Kidney tubule cell (primary cell): Measurements from ENCODE around the gene UBE2V1.
"Not testable (repeated sequence)": the region's sequence is repeated elsewhere in the genome, so short reads cannot be mapped to it uniquely, and the experiment has no call there.

Source experiments
- DNase-seq: peaks from one replicate; pipeline ENCODE4 v3.0.0-alpha.2; 2018; ENCODE audit warnings: low spot score

UBE2V1 gene

DNA sequence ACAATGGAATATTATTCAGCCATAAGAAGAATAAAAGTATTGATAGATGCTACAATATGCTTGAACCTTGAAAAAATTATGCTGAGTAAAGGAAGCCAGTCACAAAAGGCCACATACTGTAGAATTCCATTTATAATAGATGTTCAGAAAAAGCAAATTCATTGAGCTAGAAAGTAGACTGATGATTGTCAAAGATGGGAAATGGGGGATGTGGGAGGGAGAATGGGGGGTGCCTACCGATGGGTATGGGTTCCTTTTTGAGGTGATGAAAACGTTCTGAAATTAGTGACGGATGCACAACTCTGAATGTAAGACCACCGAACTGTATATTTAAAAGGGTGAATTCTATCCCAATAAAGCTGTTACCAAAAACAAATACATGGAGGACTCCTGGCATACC, 18.4 kb downstream of the UBE2V1 start:
- no peak for DNase-seq

DNA sequence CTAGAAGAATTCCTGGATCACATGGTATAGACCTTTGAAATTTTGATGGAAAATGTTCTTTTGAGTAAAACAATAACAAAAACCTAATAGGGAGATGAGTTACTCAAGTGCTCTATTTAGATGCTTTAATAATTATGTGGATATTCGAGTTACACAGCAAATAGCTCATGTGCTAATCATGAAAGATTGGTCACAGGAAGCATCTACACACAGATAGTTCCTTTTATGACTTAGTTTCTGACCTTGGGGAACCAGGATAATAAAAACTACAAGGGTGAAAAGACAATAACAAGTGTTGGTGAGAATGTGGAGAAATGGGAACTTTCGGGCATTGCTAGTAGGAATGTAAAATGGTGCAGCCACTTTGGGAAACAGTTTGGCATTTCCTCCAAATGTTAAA, 19.7 kb downstream of the UBE2V1 start:
- no peak for DNase-seq

DNA sequence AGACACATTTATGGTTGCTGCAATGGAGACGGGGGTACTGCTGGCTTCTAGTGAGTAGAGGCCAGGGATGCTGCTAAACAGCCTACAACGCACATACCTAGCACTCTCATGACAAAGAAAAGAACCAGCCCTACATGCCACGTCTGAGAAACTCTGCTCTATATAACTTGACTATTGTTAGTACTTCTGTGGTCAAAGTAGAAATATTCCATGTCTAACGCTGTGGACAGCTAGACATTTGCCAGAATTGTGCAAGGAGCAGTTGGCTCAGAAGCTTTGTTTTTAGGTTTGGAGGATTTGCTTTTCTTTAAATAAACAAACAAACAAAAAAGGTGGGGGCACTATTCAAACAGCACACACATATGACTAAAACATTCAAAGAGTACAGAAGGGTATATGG, 20.5 kb downstream of the UBE2V1 start:
- DNase-seq = no peak

DNA sequence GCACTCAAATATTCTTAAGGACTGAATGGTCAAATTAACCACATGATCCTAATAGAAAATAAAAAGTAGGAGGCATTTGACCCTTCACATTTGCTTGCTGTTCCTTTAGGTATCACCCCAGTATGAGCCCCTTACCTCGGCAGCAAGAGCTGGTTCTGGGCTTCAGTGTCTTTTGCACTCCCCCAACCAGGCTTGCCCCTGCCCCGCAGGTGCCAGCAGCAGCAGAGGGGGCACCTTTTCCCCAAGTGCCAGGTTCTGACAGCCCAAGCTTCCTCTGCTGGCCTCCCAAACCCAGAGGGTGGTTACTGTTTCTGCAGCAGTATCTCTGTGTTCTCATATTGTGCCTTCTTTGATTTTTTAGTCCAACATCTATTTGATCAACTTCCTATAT, 23.2 kb downstream of the UBE2V1 start:
- DNase-seq = no peak

DNA sequence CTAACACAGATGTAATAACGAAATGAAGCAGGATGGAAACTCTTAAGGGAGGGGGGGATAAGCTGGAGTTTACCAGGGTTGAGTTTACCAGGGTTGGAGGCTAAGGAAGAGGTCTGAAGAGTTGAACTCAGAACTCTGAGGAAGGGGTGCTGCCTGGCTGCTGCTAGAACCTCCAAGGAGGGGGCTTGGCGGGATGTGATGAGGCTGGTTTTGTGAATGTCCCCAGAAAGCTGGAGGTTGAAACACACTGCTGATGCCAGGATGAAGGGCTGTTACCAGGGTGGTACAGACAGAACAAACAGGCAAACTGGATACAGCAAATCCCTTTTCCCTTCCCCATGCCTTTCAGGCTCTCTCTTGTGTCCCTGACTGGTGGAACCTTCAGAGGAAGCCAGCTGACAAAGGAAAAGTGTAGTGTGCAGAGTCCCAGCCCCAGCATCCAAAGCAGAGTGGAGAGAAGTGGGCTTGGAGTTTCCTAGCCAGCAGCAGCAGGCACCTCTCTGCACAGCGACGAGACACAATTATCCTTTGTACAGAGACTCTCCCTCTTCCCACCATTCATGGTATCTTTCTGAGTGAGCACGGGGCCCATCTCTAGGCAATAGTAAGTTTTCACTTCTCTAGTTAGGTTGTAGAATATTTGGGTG, 23.7 kb downstream of the UBE2V1 start:
- DNase-seq = no peak

DNA sequence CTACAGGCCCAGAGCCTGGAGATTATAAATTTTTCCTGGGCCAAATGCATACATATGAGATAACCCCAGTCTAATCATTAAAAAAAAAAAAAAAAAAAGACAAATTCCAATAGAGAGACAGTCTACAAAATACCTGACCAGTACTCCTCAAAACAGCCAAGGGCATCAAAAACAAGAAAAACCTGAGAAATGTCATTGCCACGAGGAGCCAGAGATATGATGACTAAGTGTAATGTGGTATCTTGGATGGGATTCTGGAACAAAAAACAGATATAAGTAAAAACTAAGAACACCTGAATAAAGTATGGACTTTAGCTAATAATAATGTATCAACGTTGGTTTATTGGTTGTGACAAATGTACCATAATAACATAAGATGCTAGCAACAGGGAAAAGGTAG, 24.9 kb downstream of the UBE2V1 start:
- DNase-seq = no peak

DNA sequence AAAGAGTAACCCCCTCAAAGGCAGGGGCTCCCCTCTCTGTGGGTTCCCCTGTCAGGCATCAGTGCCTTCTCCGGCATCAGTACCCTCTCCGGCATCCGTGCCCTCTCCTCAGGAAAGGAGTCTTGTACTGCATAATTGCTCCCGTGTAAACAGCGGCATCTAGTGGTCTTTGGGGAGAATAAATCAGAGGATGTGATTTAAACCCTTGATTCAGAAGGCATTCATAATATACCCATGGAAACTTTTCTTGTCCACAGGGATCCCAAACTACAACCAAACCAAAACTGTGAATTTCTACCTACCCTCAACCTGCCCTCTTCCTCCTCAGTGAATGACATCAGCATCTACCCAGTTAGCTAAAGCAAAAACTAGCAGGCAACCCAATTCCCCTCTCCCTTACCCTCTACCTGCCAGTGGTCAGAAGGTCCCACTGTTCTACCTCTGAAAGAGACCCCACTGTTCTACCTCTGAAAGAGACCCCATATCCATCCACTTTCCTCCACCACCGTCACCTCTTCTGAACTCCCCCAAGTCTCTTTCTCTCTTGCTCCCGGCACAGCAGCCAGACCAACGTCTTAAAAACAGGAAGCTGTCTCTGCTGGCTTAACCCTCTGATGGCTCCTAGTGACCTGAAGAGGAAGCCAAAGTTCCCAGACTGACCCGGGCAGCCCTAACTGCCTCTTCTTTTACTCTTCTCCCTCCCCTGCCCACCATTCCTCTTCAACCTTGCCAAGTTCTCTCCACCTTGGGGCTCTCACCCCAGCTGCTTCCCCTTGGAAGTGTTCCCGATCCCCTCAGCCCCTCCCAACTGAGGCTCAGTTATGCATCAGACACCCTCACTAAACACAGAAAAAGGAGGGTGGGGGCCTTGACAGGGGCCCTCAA, 27.2 kb downstream of the UBE2V1 start:
- DNase-seq = peak; percentile 62

DNA sequence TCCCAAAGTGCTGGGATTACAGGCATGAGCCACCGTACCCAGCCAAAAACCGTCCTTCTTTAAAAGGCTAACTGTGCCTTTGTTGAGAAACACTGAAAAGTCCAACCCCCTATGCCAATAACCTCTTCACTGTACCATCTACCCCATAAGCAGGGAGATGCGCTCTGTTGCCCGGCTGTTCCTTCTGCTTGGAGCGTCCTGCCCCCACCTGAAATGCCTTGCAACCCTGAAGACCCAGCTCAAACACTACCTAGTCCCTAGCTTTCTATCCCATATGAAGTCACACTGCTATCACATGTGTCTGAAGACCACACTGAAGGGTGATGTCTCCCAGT, 27.8 kb downstream of the UBE2V1 start:
- no peak for DNase-seq

DNA sequence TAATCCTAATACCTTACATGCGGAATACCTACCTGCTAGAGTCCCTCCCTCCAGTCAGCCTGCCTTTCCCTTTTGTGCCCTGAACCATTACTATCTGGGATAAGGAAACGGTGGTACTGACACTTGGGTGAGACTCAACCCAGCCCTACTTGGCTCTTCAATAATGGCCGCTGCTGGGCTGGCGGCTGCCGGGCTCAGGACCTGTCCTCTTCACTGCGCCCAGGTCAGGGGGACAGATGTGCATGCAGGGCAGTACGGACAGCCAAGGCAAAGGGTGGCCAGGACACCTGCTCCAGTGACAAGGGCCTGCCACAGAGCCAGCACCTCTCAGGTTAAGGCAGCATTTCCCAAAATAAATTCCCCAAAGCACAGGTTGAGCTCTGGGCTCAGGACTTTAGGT, 29.9 kb downstream of the UBE2V1 start:
- no peak for DNase-seq

DNA sequence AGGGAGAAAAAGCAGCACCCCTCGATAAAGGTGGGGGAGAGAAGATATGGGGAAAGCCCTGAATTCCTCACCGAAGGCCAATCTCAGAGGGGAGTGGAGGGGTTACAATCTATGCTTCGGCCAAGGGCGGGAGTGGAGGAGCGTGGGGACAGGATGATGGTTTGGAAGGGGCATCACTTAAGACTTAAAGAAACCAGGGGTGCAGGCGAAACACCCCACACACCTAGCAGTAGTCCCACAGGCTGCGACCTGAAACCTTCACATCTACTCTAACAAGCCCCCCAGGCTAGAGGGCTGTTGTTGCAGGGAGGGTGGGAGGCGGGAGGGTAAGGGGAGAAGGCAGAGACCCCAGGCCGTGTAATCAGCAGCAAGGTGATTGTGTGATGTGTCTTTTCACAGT, 30.9 kb downstream of the UBE2V1 start:
- not testable (repeated sequence) for DNase-seq

DNA sequence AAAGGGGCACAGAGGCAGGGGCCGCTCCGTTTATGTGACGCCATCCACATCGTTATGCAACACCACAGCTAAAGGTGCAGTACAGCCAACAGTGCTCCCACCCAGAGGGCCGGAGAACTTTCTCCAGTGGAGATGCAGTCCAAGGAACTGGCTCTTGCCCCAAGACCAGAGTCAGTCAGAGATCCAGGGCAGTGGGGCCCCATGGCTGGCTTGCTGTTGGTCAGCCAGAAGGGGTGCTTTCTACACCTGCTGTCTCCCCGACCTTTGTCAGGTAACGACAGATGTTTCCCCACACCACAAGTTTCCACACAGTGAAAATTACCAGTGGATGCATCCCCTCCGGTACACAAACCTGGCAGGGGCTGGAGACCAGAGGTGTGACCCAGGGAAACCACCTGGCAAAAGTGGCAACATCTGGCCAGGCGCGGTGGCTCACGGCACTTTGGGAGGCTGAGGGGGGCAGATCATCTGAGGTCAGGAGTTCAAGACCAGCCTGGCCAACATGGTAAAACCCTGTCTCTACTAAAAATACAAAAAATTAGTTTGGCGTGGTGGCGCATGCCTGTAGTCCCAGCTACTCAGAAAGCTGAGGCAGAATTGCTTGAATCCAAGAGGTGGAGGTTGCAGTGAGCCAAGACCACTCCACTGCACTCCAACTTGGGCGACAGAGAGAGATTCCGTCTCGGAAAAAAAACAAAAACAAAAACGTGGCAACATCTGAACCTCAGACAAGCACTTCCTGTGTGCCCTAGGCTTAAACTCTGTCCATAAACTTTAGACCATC, 34.9 kb downstream of the UBE2V1 start:
- no peak for DNase-seq

DNA sequence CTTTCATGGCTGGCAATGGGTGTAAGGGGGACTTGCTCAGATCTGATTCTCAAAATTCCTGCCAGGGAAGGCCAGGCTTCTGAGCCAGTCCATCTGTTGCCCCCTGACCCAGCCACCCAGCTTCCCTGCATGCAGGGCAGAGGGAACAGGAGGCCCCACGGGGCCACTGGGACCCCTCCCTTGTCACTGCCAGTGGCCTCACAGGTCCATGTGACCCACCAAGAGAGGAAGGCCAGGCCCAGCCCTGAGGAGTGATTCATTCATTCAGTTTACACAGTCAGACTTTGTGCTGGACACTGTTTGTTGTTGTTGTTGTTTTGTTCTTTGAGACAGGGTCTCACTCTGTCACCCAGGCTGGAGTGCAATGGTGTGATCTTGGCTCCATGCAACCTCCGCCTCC, 39.5 kb downstream of the UBE2V1 start:
- DNase-seq = no peak

DNA sequence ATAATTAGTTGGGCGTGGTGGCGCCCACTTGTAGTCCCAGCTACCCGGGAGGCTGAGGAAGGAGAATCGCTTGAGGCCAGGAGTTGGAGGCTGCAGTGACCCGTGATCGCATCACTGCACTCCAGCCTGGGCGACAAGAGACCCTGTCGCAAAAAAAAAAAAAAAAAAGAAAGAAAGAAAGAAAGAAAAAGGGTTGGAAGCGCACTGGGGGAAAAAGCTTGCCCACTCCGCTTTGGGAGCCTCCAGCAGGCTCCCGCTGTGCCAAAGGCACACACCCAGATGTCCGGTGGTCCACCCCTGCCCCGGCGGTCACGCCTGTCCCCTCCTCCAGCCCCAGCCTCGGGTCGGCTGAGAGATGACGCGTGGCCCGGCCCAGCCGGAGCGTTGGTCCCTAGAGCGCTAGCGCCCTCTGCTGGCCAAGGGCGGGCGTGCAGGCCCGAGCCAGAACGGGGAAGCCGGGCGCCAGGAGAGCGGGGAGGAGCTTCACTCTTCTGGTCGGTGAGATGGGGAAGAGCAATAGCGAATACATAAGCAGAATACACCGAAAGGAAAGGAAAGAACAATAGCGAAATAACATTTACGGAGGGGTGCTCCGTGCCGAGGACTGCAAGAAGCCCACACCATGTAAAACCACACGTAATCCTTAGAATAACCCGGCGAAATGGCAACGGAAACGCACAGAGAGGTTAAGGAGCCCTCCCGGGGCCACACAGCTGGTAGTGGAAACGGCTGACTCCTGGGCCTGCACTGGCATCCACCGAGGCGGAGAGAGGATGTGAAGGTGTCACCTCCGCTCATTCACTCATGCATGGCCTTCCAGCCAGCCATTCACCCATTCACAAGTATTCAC, 41.7 kb downstream of the UBE2V1 start:
- peak; percentile 82 for DNase-seq

DNA sequence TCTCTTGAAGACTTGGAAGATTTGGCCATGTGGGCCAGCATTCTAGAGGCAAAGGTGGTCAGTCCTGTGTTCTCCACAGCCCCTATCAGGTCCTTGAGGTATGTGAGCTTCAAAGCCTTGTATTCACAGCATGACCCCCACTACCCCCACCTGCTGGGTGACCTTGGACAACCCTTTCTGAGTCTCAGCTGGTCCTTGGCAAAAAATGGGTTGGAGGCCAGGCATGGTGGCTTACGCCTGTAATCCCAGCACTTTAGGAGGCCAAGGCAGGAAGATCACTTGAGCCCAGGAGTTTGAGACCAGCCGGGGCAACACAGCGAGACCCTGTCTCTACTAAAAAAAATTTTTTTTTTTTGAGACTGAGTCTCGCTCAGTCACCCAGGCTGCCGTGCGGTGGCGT, 42.6 kb downstream of the UBE2V1 start:
- no peak for DNase-seq

DNA sequence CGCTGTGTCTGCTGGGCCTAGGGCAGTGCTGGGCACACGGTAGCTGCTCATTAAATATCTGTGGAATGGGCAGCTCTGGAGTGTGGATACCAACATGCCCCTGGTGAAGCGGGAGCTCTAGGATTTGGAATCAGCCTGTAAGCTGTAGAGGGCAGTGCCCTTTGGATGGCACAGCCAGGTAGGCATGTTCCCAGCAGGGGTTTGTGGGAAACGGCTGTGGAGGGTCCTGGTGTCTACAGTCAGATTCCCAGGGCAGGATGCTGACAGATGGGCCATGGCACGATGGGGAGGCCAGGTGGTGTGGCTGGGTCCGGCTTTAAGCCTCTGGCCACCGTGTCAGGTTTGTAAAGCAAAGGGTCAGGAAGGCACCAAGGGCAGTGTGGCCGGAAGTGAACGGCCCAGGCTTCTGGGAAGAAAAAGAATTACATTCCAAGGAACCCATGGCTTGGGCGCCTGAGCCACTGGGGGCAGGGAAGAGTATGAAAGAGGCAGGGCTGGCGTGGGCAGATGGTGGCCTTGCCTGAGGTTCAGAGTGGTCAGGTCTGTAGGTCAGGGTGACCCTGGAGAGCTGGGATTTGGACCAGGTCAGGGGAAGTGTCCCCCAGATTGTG, 44.8 kb downstream of the UBE2V1 start:
- no peak for DNase-seq

DNA sequence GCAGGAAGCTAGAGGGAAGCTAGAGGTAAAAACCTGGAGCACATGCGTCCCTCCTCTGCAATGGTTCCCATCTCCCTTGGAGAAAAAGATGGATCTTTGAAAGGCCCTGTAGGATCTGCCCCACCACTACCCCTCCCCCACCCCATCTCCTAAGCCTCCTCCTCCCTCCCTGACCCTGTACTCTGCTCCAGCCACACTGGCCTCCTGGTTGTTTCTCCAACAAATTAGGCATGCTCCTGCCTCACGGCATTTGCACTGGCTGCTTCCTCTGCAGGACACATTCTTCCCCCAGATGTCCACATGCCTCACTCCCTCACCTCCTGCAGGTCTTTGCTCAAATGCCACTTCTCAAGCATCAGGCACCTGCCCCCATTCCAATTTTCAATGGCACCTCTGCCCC, 45.5 kb downstream of the UBE2V1 start:
- DNase-seq = no peak

DNA sequence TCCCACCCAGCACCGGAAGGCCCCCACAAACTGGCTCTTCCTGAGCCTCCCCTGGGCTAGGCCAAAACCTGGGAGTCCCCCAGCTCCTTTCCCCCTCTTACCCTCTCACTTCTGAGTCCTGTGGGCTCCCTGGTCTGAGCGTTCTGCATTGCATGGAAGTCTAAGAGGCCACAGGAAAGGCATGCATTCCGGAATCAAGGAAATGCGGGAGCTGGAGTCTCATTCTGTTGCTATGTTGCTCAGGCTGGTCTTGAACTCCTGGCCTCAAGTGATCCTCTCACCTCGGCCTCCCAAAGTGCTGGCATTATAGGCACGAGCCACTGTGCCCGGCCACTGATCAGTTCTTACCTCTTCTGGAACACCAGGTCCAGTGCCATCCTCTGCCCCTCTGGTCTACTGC, 45.9 kb downstream of the UBE2V1 start:
- no peak for DNase-seq

DNA sequence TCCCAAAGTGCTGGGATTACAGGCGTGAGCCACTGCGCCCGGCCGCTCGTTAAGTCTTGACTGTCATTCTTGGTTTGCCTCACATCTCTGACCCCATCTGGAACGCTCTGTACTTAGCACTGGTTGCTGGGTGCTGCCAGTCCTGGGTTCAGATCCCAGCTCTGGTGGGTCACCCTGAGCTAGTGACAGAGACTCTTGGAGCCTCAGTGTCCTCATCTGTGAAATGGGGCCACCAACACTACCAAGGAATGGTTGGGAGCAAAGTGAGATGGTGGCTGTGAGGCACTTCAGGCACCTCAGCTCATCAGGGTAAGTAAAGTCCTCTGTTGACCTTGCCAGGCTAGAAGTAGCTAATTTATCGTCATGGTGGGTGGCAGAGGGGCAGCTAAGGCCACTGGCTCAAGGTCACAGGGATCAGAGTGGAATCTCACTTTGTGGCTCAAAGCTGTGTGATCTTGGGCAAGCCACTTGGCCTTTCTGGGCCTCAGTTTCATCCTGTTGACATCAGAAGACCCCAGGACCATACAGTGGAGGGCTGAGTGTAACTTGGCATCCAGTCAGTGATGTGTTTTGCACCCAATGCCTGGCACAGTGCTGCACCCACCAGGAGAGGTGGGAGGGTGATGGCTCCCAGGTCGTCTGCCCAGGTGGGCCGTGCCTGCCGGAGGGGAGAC, 46.7 kb downstream of the UBE2V1 start:
- DNase-seq = no peak

DNA sequence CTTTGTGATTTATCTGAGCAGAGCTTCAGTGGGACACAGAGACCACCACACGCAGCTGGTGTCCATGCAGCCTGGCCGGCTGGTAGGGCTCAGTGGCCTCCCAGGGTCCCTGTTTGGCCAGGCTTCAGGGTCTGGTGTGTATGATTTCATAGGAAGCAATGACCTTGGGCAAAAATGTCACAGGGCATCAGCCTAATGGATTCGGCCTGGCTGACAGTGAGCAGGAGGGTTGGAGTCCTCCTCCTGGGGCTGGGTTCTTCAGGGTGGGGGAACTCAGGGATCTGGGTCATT, 47.7 kb downstream of the UBE2V1 start:
- DNase-seq = no peak

DNA sequence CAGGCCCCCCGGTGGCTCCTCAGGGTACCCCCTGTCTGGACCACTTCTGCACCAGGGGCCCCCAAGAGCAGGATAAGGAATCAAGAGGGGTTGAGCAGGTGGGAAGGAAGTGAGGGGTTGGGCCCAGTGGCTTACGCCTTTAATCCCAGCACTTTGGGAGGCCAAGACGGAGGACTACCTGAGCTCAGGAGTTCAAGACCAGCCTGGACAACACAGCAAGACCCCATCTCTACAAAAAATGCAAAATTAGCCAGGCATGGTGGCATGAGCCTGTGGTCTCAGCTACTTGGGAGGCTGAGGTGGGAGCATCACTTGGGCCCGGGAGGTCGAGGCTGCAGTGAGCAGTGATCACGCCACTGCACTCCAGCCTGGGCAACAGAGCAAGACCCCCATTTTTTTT, 49.2 kb downstream of the UBE2V1 start:
- DNase-seq = not testable (repeated sequence)
